ENCODE measurements around the gene FLT3LG. TPM values are rescaled to one million over a fixed set of nuclear protein-coding genes. Genes with fewer than 3 reads are reported as not detected.
A peak's percentile ranks its signal among the peaks of the same experiment; 100 is the strongest.

Gene FLT3LG
- total RNA-seq, 1 donor = 5.4 TPM

DNA sequence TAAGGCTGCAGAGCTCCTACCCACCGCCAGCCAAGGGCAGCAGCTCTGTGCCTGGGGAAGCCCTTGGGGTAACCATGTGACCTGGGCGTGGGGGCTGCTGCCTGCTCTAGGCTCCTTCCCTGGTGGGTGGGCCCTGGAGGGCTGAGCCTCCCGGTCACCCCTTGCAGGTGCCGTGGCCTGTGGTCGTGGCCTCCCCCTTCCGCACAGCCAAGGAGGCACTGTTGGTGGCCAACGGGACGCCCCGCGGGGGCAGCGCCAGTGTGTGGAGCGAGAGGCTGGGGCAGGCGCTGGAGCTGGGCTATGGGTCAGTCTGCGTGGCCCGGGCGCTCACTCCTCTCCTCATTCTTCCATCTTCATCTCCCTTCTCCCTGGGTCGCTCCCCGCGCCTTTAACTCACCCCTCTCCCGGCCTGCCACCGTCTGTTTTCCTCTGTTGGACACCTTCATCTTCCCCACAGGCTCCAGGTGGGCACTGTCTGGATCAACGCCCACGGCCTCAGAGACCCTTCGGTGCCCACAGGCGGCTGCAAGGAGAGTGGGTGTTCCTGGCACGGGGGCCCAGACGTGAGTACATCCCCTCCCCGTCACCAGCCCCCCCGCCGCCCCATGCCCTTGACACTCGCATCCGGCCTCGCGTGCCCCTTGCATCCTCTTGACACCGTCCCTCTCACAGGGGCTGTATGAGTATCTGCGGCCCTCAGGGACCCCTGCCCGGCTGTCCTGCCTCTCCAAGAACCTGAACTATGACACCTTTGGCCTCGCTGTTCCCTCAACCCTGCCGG, 9.9 kb upstream of the FLT3LG start:
- no peak for DNase-seq (ENCODE audit: low read depth)
- TF ChIP-seq, protein P1, sequence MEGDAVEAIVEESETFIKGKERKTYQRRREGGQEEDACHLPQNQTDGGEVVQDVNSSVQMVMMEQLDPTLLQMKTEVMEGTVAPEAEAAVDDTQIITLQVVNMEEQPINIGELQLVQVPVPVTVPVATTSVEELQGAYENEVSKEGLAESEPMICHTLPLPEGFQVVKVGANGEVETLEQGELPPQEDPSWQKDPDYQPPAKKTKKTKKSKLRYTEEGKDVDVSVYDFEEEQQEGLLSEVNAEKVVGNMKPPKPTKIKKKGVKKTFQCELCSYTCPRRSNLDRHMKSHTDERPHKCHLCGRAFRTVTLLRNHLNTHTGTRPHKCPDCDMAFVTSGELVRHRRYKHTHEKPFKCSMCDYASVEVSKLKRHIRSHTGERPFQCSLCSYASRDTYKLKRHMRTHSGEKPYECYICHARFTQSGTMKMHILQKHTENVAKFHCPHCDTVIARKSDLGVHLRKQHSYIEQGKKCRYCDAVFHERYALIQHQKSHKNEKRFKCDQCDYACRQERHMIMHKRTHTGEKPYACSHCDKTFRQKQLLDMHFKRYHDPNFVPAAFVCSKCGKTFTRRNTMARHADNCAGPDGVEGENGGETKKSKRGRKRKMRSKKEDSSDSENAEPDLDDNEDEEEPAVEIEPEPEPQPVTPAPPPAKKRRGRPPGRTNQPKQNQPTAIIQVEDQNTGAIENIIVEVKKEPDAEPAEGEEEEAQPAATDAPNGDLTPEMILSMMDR (IDR thresholded peaks at IDR 0.05; ENCODE audit: insufficient read depth, low read length) = no peak

DNA sequence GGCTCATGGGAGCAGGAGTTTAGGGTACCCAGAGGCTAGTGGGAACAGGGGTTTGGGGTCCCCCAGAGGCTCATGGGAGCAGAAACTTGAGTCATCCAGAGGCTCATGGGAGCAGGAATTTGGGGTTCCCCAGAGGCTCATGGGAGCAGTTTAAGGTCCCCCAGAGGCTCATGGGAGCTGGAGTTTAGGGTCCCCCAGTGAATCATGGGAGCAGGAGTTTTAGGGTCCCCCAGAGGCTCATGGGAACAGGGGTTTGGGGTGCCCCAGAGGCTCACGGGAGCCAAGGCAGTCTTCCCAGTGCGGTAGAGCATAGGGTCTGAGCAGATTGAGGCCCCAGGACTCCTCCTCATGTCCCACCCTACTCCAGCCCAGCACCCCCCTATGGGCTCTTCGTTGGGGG, 8.6 kb upstream of the FLT3LG start:
- TF ChIP-seq, protein P1 (IDR thresholded peaks at IDR 0.05; ENCODE audit: insufficient read depth, low read length) = no peak
- DNase-seq (ENCODE audit: low read depth) = no peak
- H3K4me3 ChIP-seq (ENCODE audit: low read depth, low read length) = no peak overlapping the region

More for the DNA sequence above, 9.9 kb upstream of the FLT3LG start:
- no peak overlapping the region for H3K4me3 ChIP-seq (ENCODE audit: low read depth, low read length)

DNA sequence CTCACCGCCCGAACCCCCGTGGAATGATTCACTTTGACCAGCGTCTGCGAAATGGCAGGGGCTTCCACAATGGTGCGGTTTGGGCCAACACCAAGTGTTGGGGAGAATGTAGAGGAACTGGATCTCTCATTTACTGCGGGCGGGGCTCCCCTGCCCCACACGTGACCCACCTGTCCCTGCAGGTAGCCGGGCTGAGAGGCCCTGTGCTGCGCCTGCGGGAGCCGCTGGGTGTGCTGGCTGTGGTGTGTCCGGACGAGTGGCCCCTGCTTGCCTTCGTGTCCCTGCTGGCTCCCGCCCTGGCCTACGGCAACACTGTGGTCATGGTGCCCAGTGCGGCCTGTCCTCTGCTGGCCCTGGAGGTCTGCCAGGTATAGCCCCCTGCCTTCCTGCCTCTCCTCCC, 5.8 kb upstream of the FLT3LG start:
- no peak for DNase-seq (ENCODE audit: low read depth)
- H3K4me3 ChIP-seq (ENCODE audit: low read depth, low read length) = no peak overlapping the region
- TF ChIP-seq, protein P1 (IDR thresholded peaks at IDR 0.05; ENCODE audit: insufficient read depth, low read length) = no peak

DNA sequence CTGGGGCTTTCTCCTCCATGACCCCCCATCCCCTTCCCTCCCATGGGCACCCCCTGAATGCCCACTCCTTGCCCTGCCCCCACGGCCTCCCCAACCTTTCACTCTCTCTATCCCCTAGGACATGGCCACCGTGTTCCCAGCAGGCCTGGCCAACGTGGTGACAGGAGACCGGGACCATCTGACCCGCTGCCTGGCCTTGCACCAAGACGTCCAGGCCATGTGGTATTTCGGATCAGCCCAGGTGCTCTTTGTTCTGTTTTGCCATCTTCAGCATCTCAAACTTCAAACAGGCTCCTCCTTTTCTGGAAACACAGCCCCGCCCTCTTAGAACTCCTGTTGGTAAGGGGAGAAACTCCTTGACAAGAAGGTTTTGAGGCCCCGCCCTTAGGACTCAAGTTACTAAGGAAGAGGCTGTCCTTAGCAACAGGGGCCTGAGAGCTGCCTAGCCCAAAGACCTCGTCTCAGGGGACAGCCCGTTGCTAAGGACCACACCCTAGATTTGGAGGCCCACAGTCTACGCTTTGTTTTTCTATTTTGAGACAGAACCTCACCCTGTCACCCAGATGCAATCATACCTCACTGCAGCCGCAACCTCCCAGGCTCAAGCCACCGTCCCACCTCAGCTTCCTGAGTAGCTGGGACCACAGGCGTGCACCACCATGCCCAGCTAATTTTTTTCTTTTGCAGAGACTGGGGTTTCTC, 5.1 kb upstream of the FLT3LG start:
- TF ChIP-seq, protein P1 (IDR thresholded peaks at IDR 0.05; ENCODE audit: insufficient read depth, low read length) = no peak
- H3K4me3 ChIP-seq (ENCODE audit: low read depth, low read length) = no peak overlapping the region
- DNase-seq (ENCODE audit: low read depth) = peak; percentile 95

DNA sequence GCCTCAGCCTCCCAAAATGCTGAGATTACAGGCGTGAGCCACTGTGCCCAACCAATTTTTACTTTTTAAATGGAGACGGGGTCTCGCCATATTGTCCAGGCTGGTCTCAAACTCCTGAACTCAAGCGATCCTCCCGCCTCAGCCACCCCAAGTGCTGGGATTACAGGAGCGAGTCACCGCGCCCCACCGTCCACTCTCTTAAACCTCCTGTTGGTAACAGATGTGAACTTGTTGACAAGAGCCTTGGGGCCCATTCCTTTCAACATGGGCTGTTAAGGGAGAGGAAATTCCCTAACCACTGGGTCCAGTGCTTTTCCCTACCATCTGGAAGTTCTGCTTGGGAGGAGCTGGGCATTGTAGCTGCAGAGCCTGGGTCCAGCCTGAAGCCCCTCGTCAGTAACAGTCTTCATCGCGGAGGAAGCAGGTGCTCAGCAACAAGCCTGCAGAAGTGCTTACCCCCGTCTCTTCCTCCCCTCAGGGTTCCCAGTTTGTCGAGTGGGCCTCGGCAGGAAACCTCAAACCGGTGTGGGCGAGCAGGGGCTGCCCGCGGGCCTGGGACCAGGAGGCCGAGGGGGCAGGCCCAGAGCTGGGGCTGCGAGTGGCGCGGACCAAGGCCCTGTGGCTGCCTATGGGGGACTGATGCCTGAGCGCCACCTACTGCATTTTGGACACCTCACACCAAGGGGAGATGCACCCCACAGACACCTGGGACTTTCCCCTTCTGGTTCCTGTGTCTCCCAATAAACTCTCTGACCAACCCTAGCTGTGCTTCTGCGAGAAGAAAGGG, 4.0 kb upstream of the FLT3LG start:
- no peak for DNase-seq (ENCODE audit: low read depth)
- no peak overlapping the region for H3K4me3 ChIP-seq (ENCODE audit: low read depth, low read length)
- TF ChIP-seq, protein P1 (IDR thresholded peaks at IDR 0.05; ENCODE audit: insufficient read depth, low read length) = no peak

DNA sequence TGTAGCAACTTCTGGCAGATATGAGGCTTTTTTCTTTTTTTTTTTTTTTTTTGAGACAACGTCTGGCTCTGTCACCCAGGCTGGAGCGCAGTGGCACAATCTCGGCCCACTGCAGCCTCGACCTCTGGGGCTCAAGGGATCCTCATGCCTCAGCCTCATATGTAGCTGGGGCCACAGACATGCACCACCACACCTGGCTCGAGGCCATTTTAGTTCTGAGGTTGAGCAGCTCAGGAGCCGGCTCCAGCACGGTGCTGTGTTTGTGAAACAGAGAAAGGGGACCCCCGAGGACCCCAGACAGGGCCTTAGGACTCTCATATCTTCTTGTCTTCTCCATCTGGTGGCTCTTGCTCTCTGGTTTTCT, 3.4 kb upstream of the FLT3LG start:
- TF ChIP-seq, protein P1 (IDR thresholded peaks at IDR 0.05; ENCODE audit: insufficient read depth, low read length) = no peak
- no peak overlapping the region for H3K4me3 ChIP-seq (ENCODE audit: low read depth, low read length)
- DNase-seq (ENCODE audit: low read depth) = no peak

Measured in fibroblast of the aortic adventitia (primary cell).